ENCODE measurements around the gene ARHGAP26.

Gene ARHGAP26

DNA sequence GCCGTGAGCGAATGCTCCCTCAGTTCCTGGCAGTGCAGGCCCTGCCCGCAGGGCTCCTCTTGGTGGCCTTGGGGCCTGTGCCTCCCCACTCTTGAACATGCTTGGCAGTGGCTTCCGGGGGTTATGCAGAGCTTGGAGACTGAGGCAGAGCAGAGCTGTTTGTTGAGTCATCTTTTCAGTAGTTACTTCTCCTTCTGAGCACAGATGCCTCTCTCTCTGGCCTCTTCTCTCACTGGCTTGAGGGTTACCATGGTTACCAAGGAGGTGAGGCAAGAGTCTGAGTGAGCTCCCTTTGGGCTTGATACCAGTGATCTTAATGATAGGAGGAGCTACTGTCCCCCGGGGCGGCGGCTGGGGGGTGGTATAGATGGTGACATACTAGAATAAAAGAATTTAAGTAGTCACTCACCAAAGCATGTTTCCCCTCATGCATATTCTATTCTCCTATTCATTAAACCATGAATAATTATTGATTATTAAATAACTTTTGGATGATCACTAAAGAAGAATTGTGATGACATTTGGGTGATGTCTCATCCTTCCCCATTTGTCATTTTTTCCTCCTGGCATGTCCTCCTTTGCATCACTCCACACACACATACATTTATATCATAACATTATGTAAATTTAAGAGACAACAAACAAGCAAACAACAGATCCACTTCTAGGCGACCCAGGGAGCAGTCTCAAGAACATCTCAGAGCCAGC lies 111.1 kb downstream of the ARHGAP26 start:
- DNase-seq = no peak

DNA sequence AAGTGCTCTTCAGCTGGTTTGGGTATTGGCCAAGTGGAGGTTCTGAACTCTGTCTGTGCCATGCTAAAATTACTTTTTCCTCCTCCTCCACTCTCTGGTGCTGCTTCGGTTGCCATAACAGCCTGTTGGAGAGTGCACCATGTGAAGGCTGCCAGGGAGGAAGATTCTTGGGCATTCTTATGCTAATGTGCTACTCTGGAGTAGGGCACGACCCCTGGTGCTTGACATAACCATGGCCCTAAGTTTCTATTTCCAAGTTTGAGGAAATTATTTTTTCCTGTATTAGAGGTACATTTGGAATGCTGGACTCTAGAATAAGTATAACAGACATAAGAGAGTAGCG lies 111.6 kb downstream of the ARHGAP26 start:
- DNase-seq = no peak

DNA sequence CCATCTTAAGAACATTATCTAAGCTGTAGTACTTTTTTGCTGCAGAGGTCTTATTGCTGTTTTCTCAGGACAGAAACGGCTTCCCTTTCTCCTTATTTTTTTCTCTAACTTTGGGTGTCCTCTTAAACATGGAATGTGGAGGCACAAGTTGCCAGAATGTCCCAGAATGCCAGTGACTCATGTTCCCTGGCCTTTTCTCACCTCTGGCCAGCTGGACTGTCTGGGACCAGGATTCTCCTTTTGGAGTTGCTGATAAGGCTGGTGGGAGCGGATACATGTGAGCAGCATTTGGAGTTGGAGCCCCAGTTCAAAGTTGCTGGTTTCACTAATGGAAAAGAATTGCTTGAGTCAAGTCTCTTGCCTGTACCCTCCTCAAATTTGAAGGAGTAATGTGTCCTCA lies 112.8 kb downstream of the ARHGAP26 start:
- no peak for DNase-seq

GRCh38 chr5:142883438-142883837 lies 113.3 kb downstream of the ARHGAP26 start:
- DNase-seq = no peak

GRCh38 chr5:142884029-142884428 lies 113.9 kb downstream of the ARHGAP26 start:
- DNase-seq = no peak

DNA sequence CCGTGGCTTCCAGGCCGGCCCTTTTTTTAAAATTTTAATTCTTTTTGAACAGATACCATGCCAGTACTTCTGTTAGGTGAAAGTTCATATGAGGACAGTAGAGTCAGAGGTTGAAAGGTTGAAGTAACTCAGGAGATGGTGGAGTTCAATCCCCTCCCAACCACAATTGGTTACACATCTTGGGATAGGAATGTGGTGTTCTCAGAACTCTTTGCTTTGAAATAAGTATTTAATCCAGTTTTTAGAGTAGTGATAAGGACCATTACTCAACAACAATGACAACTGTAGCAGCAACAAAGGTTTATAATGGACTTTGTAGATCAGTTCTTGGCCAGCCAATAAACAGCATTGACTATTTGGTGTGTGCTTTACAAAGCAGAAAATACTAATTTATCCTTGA lies 116.0 kb downstream of the ARHGAP26 start:
- no peak for DNase-seq

DNA sequence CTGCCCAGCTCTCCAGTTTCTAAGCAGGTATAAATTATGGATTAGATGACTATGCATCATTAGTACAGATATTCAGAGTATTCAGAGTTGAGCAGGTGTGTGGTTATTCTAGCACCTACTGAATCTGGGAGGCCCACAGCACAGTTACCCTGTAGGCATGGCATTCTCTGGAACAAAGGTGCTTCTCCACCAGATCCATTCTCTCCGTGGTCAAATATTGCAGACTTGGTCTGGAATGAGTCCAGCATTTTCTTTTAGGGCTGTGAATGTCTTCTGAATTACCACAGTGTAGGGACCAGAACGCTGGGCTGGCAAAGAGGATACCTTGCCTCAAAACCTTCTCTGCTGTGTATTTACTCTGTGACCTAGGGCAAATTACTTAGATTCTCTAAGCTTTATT lies 116.8 kb downstream of the ARHGAP26 start:
- DNase-seq = no peak

- peak; percentile 4 for DNase-seq
Measured at GRCh38 chr5:142888469-142889085, 118.4 kb downstream of the ARHGAP26 start.

- DNase-seq = no peak
Measured at GRCh38 chr5:142892021-142892420, 121.8 kb downstream of the ARHGAP26 start.

- no peak for DNase-seq
Measured at GRCh38 chr5:142894315-142894714, 124.1 kb downstream of the ARHGAP26 start.

DNA sequence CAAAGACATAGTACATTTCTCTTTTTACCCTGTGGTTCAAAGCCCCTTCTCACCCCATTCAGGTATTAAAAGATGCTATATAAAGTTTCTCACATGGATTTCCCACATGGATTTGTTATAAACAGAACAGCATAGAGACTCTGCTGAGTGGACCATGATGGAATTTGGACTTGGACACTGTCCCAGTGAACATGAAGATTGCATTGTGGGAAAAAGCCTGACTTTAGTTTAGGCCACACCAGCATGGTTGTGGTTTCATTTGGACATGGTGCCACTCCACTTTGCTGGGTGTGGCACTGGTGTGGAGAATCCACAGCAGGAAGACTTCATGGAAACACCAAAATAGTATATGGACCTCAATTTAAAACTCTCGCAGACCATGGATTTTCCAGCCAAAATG lies 124.6 kb downstream of the ARHGAP26 start:
- no peak for DNase-seq

DNA sequence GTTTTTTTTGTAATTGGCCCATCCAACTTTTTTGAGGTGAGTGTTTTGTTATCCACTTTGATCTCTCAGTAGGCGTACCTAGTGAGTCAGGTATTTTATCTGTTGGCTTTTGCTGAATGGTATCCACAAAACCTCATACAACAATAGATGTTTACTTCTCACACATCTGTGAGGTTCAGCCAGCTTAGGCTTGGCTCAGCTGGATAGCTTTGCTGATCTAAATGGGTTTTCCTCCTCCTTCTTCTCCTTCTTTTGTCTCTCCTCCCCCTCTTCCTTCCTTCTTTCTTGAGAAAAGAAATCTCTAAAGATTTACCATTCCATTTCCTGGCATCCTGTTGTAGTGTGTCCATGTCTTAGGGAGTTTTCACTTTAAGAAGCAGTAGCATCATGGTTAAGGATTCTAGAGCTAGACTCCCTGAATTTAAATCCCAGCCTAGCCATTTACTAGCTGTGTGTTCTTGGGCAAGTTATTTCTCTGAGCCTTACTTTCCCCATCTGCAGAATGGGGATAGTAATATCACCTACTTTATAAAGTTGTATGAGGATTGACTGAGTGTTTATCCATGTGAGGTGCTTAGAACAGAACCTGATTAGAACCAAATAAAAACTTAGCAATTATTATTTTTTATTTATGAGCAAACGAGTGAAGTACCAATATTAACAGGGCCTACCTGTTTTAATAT lies 126.3 kb downstream of the ARHGAP26 start:
- DNase-seq = no peak

DNA sequence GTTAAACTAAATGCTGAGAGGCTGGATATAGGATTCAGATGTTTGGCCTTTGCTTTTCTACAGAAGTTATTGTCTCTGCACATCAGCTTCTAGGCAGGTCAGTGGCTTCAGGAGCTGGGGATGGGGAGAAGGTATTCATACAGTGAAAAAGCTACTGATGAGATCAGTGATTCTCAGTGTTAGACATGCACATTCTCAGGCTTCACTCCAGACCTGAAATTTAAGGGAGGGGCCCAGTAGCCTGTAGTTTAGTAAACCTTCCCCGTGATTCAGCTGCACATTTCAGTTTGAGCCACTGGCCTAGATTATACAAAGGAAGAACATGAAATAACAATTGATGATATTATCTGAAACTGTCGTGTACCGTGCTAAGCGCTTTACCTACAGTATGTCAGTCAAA lies 127.2 kb downstream of the ARHGAP26 start:
- DNase-seq = no peak

DNA sequence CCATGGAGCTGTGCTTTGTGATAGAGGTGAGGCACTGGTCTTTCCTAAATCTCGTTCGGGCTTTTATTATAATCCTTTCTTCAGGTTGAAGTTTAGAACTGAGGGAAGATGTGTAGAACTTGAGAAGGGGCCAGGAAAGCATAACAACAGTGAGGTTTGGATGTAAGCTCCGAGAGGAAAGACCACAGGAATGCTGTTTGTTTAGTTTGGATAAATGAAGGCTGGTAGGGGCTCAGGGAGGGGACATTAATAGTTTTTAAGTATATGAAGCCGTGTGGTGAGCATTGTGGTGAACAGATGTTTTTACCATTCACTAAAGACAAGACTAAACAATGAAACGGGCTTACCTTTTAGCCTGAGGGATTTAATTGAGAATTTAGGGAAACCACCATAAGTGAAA lies 130.8 kb downstream of the ARHGAP26 start:
- DNase-seq = no peak

GRCh38 chr5:142901476-142902185 lies 131.5 kb downstream of the ARHGAP26 start:
- DNase-seq = no peak

DNA sequence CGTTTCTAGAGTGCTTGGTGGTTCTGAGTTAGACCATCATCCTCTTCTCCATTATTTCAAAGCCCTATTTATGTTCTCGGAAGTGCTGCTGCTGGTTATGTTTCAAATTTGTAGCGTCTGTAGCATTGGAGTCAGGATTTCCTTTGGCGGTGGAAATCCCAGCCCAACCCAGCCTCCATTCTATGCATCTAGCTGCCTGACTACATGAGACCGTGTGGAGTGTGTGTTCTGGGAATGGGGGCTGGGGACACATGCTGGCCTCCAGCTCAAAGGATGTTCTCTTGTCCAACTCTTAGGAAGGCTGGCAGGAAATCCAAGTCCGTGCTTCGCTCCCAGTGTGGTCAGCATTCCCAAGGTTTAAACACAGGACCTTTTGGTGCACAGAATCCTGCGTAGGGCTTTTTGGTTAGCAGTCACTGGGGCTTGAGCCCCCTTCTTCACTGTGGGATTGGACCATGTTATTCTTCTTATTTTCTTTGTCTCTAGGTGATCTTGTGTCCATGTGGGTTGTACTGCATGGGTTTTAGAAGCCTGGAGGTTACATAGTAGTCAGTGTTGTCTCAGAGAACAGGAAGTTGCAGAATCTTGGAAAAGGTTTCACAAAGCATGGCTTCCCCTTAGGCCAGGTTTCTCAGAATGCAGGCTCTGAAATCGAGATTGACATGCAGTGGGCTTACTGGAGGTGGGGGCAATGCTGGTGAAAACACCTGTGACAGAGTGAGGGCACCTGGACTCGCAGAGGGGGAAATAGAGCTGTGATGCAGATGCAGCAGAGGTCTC lies 132.2 kb downstream of the ARHGAP26 start:
- DNase-seq = no peak

DNA sequence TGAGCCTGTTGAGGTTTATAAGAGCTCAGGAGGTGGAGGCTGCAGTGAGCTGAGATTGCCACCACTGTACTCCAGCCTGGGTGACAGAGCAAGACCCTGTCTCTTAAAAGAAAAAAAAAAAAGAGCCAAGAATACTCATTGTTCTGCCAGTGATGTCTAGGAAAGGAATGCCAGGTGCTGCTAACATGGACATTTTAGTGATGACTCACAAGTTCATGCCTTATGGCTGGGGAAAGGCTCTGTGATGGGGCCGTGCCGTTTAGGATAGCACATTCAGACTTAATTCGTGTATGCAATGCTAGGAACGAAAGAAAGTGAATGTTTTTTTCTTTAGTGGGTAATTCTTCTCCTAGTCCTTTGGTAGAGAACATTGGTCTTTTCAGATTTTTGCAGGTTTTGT lies 134.2 kb downstream of the ARHGAP26 start:
- DNase-seq = no peak

DNA sequence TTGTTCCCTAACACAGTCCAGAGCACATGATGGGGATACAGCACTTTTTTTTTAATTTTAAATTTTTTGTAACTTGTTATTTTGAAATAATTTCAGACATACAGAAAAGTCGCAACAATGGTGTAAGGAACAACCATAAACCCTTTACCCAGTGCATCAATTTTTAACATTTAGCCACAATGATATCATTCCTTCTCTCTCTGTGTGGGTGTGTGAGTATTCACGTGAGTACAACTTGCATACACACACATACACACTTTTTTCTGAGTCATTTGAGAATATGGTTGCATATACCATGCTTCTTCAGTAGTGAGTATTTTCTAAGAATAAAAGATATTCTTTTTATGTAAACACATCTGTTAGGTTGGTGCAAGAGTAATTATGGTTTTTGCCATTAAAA lies 135.2 kb downstream of the ARHGAP26 start:
- no peak for DNase-seq

- no peak for DNase-seq
Measured at GRCh38 chr5:142906863-142907671, 136.9 kb downstream of the ARHGAP26 start.

- no peak for DNase-seq
Measured at GRCh38 chr5:142908659-142909058, 138.5 kb downstream of the ARHGAP26 start.

- DNase-seq = no peak
Measured at GRCh38 chr5:142910128-142910527, 140.0 kb downstream of the ARHGAP26 start.

GRCh38 chr5:142911170-142911569 lies 141.0 kb downstream of the ARHGAP26 start:
- no peak for DNase-seq
